ENCODE results near the gene DENND5A. TPM values are rescaled to one million over a fixed set of nuclear protein-coding genes. Genes with fewer than 3 reads are reported as not detected.

Gene DENND5A
- total and polyA plus RNA-seq, 10 of the 15 experiments (the other 5 are each of a cell fraction or from before 2014, with no cell fraction given) = 15.6 to 157 (median 85.1) TPM

- TF ChIP-seq, protein P1, sequence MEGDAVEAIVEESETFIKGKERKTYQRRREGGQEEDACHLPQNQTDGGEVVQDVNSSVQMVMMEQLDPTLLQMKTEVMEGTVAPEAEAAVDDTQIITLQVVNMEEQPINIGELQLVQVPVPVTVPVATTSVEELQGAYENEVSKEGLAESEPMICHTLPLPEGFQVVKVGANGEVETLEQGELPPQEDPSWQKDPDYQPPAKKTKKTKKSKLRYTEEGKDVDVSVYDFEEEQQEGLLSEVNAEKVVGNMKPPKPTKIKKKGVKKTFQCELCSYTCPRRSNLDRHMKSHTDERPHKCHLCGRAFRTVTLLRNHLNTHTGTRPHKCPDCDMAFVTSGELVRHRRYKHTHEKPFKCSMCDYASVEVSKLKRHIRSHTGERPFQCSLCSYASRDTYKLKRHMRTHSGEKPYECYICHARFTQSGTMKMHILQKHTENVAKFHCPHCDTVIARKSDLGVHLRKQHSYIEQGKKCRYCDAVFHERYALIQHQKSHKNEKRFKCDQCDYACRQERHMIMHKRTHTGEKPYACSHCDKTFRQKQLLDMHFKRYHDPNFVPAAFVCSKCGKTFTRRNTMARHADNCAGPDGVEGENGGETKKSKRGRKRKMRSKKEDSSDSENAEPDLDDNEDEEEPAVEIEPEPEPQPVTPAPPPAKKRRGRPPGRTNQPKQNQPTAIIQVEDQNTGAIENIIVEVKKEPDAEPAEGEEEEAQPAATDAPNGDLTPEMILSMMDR (IDR thresholded peaks at IDR 0.05 in 2 of 3, conservative IDR thresholded peaks at IDR 0.05 in 1 of 3; ENCODE audit: control insufficient read depth in 2 of 3, extremely low read depth in 1 of 3, insufficient read depth in 1 of 3, low read depth in 3 of 3, low read length in 3 of 3) = no peak
- TF ChIP-seq NR2C1 (IDR thresholded peaks at IDR 0.05) (no peak), CBFB (IDR thresholded peaks at IDR 0.05; ENCODE audit: low read depth) (no peak), ZNF207 (IDR thresholded peaks at IDR 0.05; ENCODE audit: borderline replicate concordance) (no peak), ZBTB11 (CRISPR knock-in tag; IDR thresholded peaks at IDR 0.05) (no peak)
These were observed 80.6 kb downstream of the DENND5A start (continued) for GRCh38 chr11:9184516-9184915.

- SMC1A ChIA-PET (ENCODE audit: uncharacterized antibody, unreplicated experiment) = interaction anchor here (0.6 to 1.4 kb wide), 7 partner anchors 8 to 151 kb away, joined by 3 to 4 read pairs (median 3); no protein-coding TSS in a partner anchor
- Histone ChIP-seq H4K20me1 (ENCODE audit: control insufficient read depth, insufficient read depth) (no peaks in the 10 kb centered on the region), H3K36me3 (ENCODE audit: control insufficient read depth in 2 of 2, insufficient read depth in 2 of 2, low read length in 1 of 2) (peaks cover 0 to 4% of the 10 kb centered on the region in 2 experiments; a peak in 2 of 4 replicates), H3K4me3 (no peak overlapping the region), H2AFZ (ENCODE audit: control insufficient read depth, low read depth, low read length) (no peak overlapping the region), H3K9me3 (replicated peaks; ENCODE audit: control insufficient read depth, insufficient read depth, low read length) (no peaks in the 10 kb centered on the region), H3K27ac (ENCODE audit: control insufficient read depth, insufficient read depth) (no peak overlapping the region), H3K4me1 (ENCODE audit: control insufficient read depth, insufficient read depth, low read length) (no peaks in the 10 kb centered on the region), H3K9ac (ENCODE audit: control insufficient read depth, insufficient read depth, low read length) (no peak overlapping the region), H3K4me2 (ENCODE audit: control insufficient read depth, insufficient read depth) (no peak overlapping the region), H3K27me3 (replicated peaks in 1 of 2; ENCODE audit: control insufficient read depth in 2 of 2, insufficient read depth in 2 of 2, low read length in 1 of 2) (no peaks in the 10 kb centered on the region), H3K79me2 (ENCODE audit: control insufficient read depth, insufficient read depth, low read length) (no peaks in the 10 kb centered on the region)
- 97% methylated on average over 2 of the region's 2 CpGs for WGBS (ENCODE audit: insufficient coverage, insufficient replicate concordance, low lambda C conversion rate, missing lambda C conversion rate)
- in situ Hi-C loops (cut with MboI) = no loop called here
- no TSS peak for BruUV-seq (replicated peaks)
- intact Hi-C loops (cut with micrococcal nuclease; ENCODE audit: unreplicated experiment) = no loop called here
- FAIRE-seq (no peak), DNase-seq (ENCODE audit: low read depth, low spot score) (no peak), ATAC-seq (no peak)
- CTCF ChIA-PET = interaction anchor here (0.7 kb wide), 1 partner anchor 12 kb away, joined by 3 read pairs; no protein-coding TSS in a partner anchor
- TF ChIP-seq IRF4 (IDR thresholded peaks at IDR 0.05; ENCODE audit: low read depth, low read length) (no peak), ZNF207 (IDR thresholded peaks at IDR 0.05; ENCODE audit: borderline replicate concordance) (no peak)
- RAD21 ChIA-PET (ENCODE audit: unreplicated experiment) = interaction anchor here (0.5 to 1.0 kb wide), 2 partner anchors 31 to 431 kb away, joined by 3 to 4 read pairs; no protein-coding TSS in a partner anchor
- POLR2A ChIA-PET = interaction anchor here (0.6 kb wide), 1 partner anchor 13 kb away, joined by 3 read pairs; no protein-coding TSS in a partner anchor
These were observed 82.8 kb downstream of the DENND5A start for GRCh38 chr11:9182180-9182871.
